Natural killer cell (primary cell): ENCODE measurements around the gene ADAMTS17. TPM values are rescaled to one million over a fixed set of nuclear protein-coding genes. Genes with fewer than 3 reads are reported as not detected.

Experiments
- ATAC-seq, 3 donors: fragments of 150-1000 bp in 2 of 3; fragments of 200-7000 bp in 1 of 3; cut with Tn5 transposase; 1 replicate in 1 of 3; 2 replicates in 2 of 3; pipeline ENCODE4 v1.10.0; 2021; ENCODE audit warnings: mild to moderate bottlenecking in 2 of 3, moderate library complexity in 2 of 3
- DNase-seq, 2 donors: peaks; one replicate each; pipeline versions ENCODE4 v3.0.0 to v3.0.0-alpha.2; 2013 to 2021; ENCODE audit warnings: mixed read lengths in 1 of 2
- H3K27ac ChIP-seq: one replicate; pipeline ENCODE4 v1.5.1; 2013; ENCODE audit warnings: mild to moderate bottlenecking, low read length
- H3K27me3 ChIP-seq: one replicate; pipeline ENCODE4 v1.6.1; 2013; ENCODE audit warnings: low read length; ENCODE audit not compliant: control insufficient read depth, insufficient read depth
- H3K36me3 ChIP-seq: one replicate; pipeline ENCODE4 v1.6.1; 2013; ENCODE audit warnings: low read length; ENCODE audit not compliant: control insufficient read depth, insufficient read depth
- H3K4me1 ChIP-seq: one replicate; pipeline ENCODE4 v1.6.1; 2013; ENCODE audit warnings: low read length; ENCODE audit not compliant: control insufficient read depth, insufficient read depth
- H3K4me3 ChIP-seq: one replicate; pipeline ENCODE4 v1.5.1; 2013; ENCODE audit warnings: low read length
- H3K9me3 ChIP-seq: one replicate; pipeline ENCODE4 v1.6.1; 2013; ENCODE audit warnings: low read length; ENCODE audit not compliant: control insufficient read depth, insufficient read depth
- H3K27ac Mint-ChIP-seq, 2 donors: one replicate each; pipeline ENCODE4 v1.8.0; 2022; ENCODE audit warnings: mild to moderate bottlenecking in 2 of 2, mixed read lengths in 2 of 2, moderate library complexity in 1 of 2
- H3K27me3 Mint-ChIP-seq, 2 donors: one replicate each; pipeline ENCODE4 v1.8.0; 2022; ENCODE audit warnings: low read depth in 2 of 2, mixed read lengths in 2 of 2
- H3K36me3 Mint-ChIP-seq: one replicate; pipeline ENCODE4 v1.8.0; 2022; ENCODE audit warnings: mixed read lengths
- H3K4me1 Mint-ChIP-seq, 2 donors: one replicate each; pipeline ENCODE4 v1.8.0; 2022; ENCODE audit warnings: mixed read lengths in 2 of 2
- H3K4me3 Mint-ChIP-seq: one replicate; pipeline ENCODE4 v1.8.0; 2022; ENCODE audit warnings: mild to moderate bottlenecking, moderate library complexity, mixed read lengths
- H3K9me3 Mint-ChIP-seq, 2 donors: one replicate each; pipeline ENCODE4 v1.8.0; 2022; ENCODE audit warnings: mixed read lengths in 2 of 2
- WGBS: methylation state at CpG from one replicate; pipeline ENCODE4 v1.1.7; 2013; ENCODE audit warnings: missing lambda C conversion rate; ENCODE audit not compliant: insufficient coverage; 5-methylcytosine and 5-hydroxymethylcytosine counted together
- intact Hi-C: fragments of 100-400 bp; cut with micrococcal nuclease; formaldehyde crosslinking; loops from one replicate; pipeline ENCODE4 v1.14.2; 2022
- total RNA-seq, 4 donors: library from RNA; stranded (reverse); fragments of 120-200 nt in 1 of 4; gene quantifications; one replicate each; pipeline versions ENCODE4 v1.2.3 to v1.2.4, GENCODE V29; 2013 to 2022
- TF ChIP-seq, protein P1 (sequence below): fragments of 200-600 bp; IDR thresholded peaks from one replicate; pipeline ENCODE4 v1.8.0; 2022; ENCODE audit warnings: antibody characterized with exemption

The ADAMTS17 gene
- total RNA-seq, 3 donors from 2014 or later (not counting 1 experiment from before 2014, with no cell fraction given), result 4.8 to 9.5 (median 5.3) TPM

DNA sequence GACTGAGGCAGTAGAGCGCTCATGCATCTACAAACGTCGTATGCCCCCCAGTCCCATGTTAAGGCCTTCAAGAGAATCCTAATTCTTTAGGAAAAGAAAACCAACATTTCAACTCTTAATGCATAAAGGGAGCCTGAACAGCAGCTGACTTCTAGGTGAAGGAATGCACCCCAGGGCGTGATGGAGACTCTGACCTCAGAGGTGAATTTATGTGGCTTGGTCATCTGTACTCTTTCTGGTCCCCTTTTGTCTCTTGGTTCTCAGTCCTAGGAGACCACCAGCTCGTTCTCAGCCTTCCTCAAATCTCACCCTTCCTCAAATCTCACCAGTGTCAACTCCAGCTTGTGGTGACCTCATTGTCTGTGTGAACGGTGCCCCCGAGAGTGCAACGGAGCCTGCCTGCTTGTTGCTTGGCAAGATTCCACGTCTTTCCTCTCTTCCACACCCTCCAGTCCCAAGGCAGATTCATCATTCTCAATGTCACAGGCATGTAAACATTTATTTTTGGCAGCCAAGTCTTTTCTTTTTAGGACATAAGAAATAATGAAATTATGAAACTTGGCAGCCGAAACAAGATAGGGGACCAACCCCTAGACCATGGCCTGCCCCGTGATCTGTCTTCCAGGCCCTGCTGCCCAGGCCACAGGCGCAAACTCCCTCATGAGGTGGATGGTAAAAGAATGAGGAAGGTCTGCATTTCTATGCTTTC, 166.2 kb downstream of the ADAMTS17 start:
- 83% methylated on average over 12 of the region's 12 CpGs for WGBS
- Histone ChIP-seq H3K27me3 (peaks cover 2% of the 10 kb centered on the region), H3K4me1 (peaks cover 8% of the 10 kb centered on the region), H3K36me3 (no peaks in the 10 kb centered on the region), H3K27ac (no peak overlapping the region), H3K9me3 (peaks cover 26% of the 10 kb centered on the region), H3K4me3 (no peak overlapping the region)
- intact Hi-C loops, result no loop called here
- Mint-ChIP-seq H3K4me1 (no peaks in the 10 kb centered on the region), H3K36me3 (no peaks in the 10 kb centered on the region), H3K9me3 (no peaks in the 10 kb centered on the region), H3K27ac (no peak overlapping the region), H3K27me3 (peaks cover 18 to 34% of the 10 kb centered on the region in 2 donors), H3K4me3 (no peak overlapping the region)
- no peak for ATAC-seq
- no peak for DNase-seq
- TF ChIP-seq, protein P1, sequence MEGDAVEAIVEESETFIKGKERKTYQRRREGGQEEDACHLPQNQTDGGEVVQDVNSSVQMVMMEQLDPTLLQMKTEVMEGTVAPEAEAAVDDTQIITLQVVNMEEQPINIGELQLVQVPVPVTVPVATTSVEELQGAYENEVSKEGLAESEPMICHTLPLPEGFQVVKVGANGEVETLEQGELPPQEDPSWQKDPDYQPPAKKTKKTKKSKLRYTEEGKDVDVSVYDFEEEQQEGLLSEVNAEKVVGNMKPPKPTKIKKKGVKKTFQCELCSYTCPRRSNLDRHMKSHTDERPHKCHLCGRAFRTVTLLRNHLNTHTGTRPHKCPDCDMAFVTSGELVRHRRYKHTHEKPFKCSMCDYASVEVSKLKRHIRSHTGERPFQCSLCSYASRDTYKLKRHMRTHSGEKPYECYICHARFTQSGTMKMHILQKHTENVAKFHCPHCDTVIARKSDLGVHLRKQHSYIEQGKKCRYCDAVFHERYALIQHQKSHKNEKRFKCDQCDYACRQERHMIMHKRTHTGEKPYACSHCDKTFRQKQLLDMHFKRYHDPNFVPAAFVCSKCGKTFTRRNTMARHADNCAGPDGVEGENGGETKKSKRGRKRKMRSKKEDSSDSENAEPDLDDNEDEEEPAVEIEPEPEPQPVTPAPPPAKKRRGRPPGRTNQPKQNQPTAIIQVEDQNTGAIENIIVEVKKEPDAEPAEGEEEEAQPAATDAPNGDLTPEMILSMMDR, result no peak

DNA sequence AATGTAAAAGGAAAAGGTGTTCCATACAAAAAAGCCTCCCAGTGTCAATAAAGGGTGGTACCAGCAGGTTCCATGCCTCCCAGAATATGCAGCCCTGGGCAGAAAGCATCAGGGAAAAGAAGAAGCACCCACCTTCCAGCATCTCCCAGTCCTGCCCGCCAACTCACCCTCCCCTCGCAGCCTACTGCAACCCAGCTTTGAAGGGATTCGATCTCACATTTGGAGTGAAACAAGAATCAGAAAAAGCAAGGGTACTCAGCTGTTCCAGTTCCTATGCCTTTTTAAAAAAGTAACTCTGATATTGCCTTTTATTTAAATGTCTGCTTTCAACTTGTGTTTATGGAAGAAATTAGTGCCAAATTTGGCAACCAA, 166.9 kb downstream of the ADAMTS17 start:
- Mint-ChIP-seq H3K36me3 (no peaks in the 10 kb centered on the region), H3K4me1 (no peaks in the 10 kb centered on the region), H3K9me3 (no peaks in the 10 kb centered on the region), H3K27me3 (peaks cover 17 to 31% of the 10 kb centered on the region in 2 donors), H3K27ac (no peak overlapping the region), H3K4me3 (no peak overlapping the region)
- H3K9me3 ChIP-seq, result peaks cover 26% of the 10 kb centered on the region
- intact Hi-C loops, result no loop called here
- DNase-seq (no peak), ATAC-seq (no peak)
- peaks cover 11% of the 10 kb centered on the region for H3K4me1 ChIP-seq
- no peak overlapping the region for H3K27ac ChIP-seq
- WGBS, result 99% methylated on average over 3 of the region's 3 CpGs
- H3K36me3 ChIP-seq, result no peaks in the 10 kb centered on the region
- no peak overlapping the region for H3K4me3 ChIP-seq
- peaks cover 2% of the 10 kb centered on the region for H3K27me3 ChIP-seq
- TF ChIP-seq, protein P1, result no peak

DNA sequence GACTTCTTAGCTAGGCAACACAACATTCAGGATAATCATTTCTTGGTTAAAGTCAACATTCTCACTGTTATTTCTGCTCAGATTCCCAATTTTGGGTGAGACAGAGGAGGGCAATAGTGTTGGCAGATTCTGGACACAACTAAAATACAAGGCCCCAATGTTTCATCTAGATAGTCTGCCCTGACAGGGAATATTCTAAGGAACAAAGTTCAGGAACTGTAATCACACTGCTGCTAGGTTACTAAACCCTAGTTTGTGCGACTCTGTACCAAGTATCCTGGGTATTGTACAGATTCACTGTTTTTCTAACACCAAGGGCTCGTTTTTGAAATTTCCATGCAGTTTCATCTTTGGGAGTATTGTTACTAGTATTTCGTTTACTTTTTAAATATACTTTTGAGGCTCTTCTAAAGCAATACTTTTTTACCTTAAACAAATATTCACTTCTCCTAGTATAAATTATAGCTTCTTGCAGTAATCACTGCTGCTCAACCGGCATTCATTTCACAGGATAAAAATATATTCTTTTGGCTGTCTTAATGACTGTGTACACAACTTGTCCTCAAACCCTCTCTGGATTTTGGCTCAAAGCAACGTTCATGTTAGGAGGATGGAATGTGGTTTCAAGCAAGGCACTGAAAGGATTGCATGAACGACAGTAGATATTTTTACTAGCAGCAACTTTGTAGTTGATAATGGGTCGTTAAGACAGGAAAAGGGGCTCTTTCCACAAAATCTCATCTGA, 167.4 kb downstream of the ADAMTS17 start:
- no peaks in the 10 kb centered on the region for H3K9me3 Mint-ChIP-seq

More for the DNA sequence above, 167.4 kb downstream of the ADAMTS17 start:
- TF ChIP-seq, protein P1, result no peak
- Histone ChIP-seq H3K9me3 (peaks cover 26% of the 10 kb centered on the region), H3K36me3 (no peaks in the 10 kb centered on the region), H3K27me3 (peaks cover 2% of the 10 kb centered on the region), H3K27ac (no peak overlapping the region), H3K4me3 (no peak overlapping the region), H3K4me1 (peaks cover 17% of the 10 kb centered on the region)
- no peaks in the 10 kb centered on the region for H3K4me1 Mint-ChIP-seq
- H3K27me3 Mint-ChIP-seq, result peaks cover 13 to 25% of the 10 kb centered on the region in 2 donors
- H3K4me3 Mint-ChIP-seq, result no peak overlapping the region
- ATAC-seq, result no peak
- WGBS, result 84% methylated on average over 5 of the region's 7 CpGs
- no peaks in the 10 kb centered on the region for H3K36me3 Mint-ChIP-seq
- intact Hi-C loops, result no loop called here
- no peak overlapping the region for H3K27ac Mint-ChIP-seq
- no peak for DNase-seq
